Breast epithelium (tissue), 3 donors: ENCODE measurements around the gene GRP.

Experiments
- CTCF ChIP-seq, 3 donors: fragments of 450-650 bp; IDR thresholded peaks; one replicate each; pipeline ENCODE4 v1.5.1; 2016 to 2017; ENCODE audit warnings: antibody characterized with exemption in 3 of 3, mild to moderate bottlenecking in 3 of 3, moderate library complexity in 3 of 3
- POLR2A ChIP-seq: fragments of 450-650 bp; IDR thresholded peaks from one replicate; pipeline ENCODE4 v1.6.1; 2016; ENCODE audit warnings: antibody characterized with exemption, mild to moderate bottlenecking, moderate library complexity

- TF ChIP-seq CTCF (IDR thresholded peaks at IDR 0.05) (no peak), POLR2A (no peak)
Measured at GRCh38 chr18:59208602-59209125, 11.3 kb upstream of the GRP start.
